Measurements from ENCODE around the gene CCL28. TPM values are rescaled to one million over a fixed set of nuclear protein-coding genes. Genes with fewer than 3 reads are reported as not detected.

The CCL28 gene
- total RNA-seq, 1 experiment from 2014 or later, result 1.4 TPM

DNA sequence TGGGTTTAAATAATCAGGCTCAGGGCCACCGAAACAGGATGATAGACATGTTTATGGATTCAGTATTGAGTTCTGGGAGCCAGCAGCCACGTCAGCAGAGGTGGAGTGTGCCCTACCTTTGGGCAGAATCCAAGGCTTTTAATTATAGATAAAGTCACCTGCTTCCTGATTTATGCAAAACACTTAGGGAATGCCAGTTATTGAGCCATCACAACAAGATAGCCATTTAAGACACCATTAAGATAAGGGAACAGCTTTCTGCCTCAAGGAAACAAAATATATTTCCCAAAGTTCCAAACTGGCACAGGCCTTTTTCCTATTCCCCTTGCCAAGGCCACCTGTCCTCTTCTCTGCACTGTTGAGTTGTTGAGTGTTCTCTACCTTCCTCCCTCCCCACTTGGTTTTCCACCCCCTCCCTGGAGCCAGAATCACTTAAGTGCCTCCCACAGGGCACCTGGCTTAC, 2.4 kb downstream of the CCL28 start:
- H3K9me3 Mint-ChIP-seq, result peaks cover 22% of the 10 kb centered on the region
- no peak overlapping the region for H3K27ac Mint-ChIP-seq
- CTCF ChIA-PET, result no interaction called here
- DNase-seq (ENCODE audit: low spot score), result no peak
- TF ChIP-seq, protein P1, sequence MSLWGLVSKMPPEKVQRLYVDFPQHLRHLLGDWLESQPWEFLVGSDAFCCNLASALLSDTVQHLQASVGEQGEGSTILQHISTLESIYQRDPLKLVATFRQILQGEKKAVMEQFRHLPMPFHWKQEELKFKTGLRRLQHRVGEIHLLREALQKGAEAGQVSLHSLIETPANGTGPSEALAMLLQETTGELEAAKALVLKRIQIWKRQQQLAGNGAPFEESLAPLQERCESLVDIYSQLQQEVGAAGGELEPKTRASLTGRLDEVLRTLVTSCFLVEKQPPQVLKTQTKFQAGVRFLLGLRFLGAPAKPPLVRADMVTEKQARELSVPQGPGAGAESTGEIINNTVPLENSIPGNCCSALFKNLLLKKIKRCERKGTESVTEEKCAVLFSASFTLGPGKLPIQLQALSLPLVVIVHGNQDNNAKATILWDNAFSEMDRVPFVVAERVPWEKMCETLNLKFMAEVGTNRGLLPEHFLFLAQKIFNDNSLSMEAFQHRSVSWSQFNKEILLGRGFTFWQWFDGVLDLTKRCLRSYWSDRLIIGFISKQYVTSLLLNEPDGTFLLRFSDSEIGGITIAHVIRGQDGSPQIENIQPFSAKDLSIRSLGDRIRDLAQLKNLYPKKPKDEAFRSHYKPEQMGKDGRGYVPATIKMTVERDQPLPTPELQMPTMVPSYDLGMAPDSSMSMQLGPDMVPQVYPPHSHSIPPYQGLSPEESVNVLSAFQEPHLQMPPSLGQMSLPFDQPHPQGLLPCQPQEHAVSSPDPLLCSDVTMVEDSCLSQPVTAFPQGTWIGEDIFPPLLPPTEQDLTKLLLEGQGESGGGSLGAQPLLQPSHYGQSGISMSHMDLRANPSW (CRISPR knock-in tag; conservative IDR thresholded peaks at IDR 0.05; ENCODE audit: low read depth), result no peak
- TF ChIP-seq, protein P2, sequence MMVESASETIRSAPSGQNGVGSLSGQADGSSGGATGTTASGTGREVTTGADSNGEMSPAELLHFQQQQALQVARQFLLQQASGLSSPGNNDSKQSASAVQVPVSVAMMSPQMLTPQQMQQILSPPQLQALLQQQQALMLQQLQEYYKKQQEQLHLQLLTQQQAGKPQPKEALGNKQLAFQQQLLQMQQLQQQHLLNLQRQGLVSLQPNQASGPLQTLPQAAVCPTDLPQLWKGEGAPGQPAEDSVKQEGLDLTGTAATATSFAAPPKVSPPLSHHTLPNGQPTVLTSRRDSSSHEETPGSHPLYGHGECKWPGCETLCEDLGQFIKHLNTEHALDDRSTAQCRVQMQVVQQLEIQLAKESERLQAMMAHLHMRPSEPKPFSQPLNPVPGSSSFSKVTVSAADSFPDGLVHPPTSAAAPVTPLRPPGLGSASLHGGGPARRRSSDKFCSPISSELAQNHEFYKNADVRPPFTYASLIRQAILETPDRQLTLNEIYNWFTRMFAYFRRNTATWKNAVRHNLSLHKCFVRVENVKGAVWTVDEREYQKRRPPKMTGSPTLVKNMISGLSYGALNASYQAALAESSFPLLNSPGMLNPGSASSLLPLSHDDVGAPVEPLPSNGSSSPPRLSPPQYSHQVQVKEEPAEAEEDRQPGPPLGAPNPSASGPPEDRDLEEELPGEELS (CRISPR knock-in tag; IDR thresholded peaks at IDR 0.05), result no peak
- TF ChIP-seq TP53 (CRISPR knock-in tag; IDR thresholded peaks at IDR 0.05) (no peak), SMAD3 (CRISPR knock-in tag; IDR thresholded peaks at IDR 0.05; ENCODE audit: borderline replicate concordance) (no peak), PRRX2 (CRISPR knock-in tag; IDR thresholded peaks at IDR 0.05) (no peak), FOXJ3 (CRISPR knock-in tag; IDR thresholded peaks at IDR 0.05; ENCODE audit: borderline replicate concordance) (no peak), FOXK1 (CRISPR knock-in tag; IDR thresholded peaks at IDR 0.05) (no peak), ZNF317 (CRISPR knock-in tag; IDR thresholded peaks at IDR 0.05; ENCODE audit: borderline replicate concordance, low read depth) (no peak), ZNF416 (CRISPR knock-in tag; IDR thresholded peaks at IDR 0.05) (no peak), TEAD4 (CRISPR knock-in tag; IDR thresholded peaks at IDR 0.05) (no peak), FOXP1 (CRISPR knock-in tag; IDR thresholded peaks at IDR 0.05; ENCODE audit: borderline replicate concordance) (no peak), ZNF138 (CRISPR knock-in tag; conservative IDR thresholded peaks at IDR 0.05) (no peak), NFYB (CRISPR knock-in tag; conservative IDR thresholded peaks at IDR 0.05; ENCODE audit: low read depth) (no peak)
- TF ChIP-seq, protein P3, sequence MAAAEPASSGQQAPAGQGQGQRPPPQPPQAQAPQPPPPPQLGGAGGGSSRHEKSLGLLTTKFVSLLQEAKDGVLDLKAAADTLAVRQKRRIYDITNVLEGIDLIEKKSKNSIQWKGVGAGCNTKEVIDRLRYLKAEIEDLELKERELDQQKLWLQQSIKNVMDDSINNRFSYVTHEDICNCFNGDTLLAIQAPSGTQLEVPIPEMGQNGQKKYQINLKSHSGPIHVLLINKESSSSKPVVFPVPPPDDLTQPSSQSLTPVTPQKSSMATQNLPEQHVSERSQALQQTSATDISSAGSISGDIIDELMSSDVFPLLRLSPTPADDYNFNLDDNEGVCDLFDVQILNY (CRISPR knock-in tag; IDR thresholded peaks at IDR 0.05), result no peak
- TF ChIP-seq, protein P4, sequence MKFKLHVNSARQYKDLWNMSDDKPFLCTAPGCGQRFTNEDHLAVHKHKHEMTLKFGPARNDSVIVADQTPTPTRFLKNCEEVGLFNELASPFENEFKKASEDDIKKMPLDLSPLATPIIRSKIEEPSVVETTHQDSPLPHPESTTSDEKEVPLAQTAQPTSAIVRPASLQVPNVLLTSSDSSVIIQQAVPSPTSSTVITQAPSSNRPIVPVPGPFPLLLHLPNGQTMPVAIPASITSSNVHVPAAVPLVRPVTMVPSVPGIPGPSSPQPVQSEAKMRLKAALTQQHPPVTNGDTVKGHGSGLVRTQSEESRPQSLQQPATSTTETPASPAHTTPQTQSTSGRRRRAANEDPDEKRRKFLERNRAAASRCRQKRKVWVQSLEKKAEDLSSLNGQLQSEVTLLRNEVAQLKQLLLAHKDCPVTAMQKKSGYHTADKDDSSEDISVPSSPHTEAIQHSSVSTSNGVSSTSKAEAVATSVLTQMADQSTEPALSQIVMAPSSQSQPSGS (CRISPR knock-in tag; IDR thresholded peaks at IDR 0.05; ENCODE audit: borderline replicate concordance, low read depth), result no peak
- TF ChIP-seq, protein P5, sequence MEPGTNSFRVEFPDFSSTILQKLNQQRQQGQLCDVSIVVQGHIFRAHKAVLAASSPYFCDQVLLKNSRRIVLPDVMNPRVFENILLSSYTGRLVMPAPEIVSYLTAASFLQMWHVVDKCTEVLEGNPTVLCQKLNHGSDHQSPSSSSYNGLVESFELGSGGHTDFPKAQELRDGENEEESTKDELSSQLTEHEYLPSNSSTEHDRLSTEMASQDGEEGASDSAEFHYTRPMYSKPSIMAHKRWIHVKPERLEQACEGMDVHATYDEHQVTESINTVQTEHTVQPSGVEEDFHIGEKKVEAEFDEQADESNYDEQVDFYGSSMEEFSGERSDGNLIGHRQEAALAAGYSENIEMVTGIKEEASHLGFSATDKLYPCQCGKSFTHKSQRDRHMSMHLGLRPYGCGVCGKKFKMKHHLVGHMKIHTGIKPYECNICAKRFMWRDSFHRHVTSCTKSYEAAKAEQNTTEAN (CRISPR knock-in tag; IDR thresholded peaks at IDR 0.05), result no peak
- TF ChIP-seq, protein P6, sequence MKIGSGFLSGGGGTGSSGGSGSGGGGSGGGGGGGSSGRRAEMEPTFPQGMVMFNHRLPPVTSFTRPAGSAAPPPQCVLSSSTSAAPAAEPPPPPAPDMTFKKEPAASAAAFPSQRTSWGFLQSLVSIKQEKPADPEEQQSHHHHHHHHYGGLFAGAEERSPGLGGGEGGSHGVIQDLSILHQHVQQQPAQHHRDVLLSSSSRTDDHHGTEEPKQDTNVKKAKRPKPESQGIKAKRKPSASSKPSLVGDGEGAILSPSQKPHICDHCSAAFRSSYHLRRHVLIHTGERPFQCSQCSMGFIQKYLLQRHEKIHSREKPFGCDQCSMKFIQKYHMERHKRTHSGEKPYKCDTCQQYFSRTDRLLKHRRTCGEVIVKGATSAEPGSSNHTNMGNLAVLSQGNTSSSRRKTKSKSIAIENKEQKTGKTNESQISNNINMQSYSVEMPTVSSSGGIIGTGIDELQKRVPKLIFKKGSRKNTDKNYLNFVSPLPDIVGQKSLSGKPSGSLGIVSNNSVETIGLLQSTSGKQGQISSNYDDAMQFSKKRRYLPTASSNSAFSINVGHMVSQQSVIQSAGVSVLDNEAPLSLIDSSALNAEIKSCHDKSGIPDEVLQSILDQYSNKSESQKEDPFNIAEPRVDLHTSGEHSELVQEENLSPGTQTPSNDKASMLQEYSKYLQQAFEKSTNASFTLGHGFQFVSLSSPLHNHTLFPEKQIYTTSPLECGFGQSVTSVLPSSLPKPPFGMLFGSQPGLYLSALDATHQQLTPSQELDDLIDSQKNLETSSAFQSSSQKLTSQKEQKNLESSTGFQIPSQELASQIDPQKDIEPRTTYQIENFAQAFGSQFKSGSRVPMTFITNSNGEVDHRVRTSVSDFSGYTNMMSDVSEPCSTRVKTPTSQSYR (CRISPR knock-in tag; IDR thresholded peaks at IDR 0.05), result no peak
- TF ChIP-seq, protein P7, sequence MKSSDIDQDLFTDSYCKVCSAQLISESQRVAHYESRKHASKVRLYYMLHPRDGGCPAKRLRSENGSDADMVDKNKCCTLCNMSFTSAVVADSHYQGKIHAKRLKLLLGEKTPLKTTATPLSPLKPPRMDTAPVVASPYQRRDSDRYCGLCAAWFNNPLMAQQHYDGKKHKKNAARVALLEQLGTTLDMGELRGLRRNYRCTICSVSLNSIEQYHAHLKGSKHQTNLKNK (CRISPR knock-in tag; IDR thresholded peaks at IDR 0.05), result no peak
- no peaks in the 10 kb centered on the region for H3K4me1 Mint-ChIP-seq
- H3K36me3 Mint-ChIP-seq, result peaks cover 2% of the 10 kb centered on the region; the same call in 1 of the 2 replicates
- H3K27me3 Mint-ChIP-seq (ENCODE audit: low read depth), result peaks cover 24% of the 10 kb centered on the region
- H3K4me3 Mint-ChIP-seq, result no peak overlapping the region
- ATAC-seq, result no peak
- POLR2A ChIA-PET, result no interaction called here

Data from WTC11 (cell line).